H1 (cell line): Measurements from ENCODE around the gene HID1. TPM values are rescaled to one million over a fixed set of nuclear protein-coding genes. Genes with fewer than 3 reads are reported as not detected.

Experiments used
- JUN ChIP-seq: IDR thresholded peaks from 2 replicates; pipeline ENCODE4 v1.6.1; 2011; ENCODE audit warnings: low read depth, mild to moderate bottlenecking, improper control_type of control experiment, low read length
- TBP ChIP-seq: IDR thresholded peaks from 2 replicates; pipeline ENCODE4 v1.6.1; 2011; ENCODE audit warnings: low read depth, low read length, improper control_type of control experiment
- USF2 ChIP-seq: IDR thresholded peaks from 2 replicates; pipeline ENCODE4 v1.6.1; 2011; ENCODE audit warnings: low read length, improper control_type of control experiment
- polyA plus RNA-seq, 7 experiments: library from polyadenylated mRNA; depleted of rRNA in 3 of 7; stranded (reverse) in 5 of 7; unstranded in 2 of 7; fragments of >200 nt in 5 of 7; fragments of 200-250 nt in 2 of 7; gene quantifications; 1 replicate in 5 of 7; 2 replicates in 1 of 7; 4 replicates in 1 of 7; pipeline versions ENCODE4 v1.2.1 to v1.2.3, GENCODE V29; 2011 to 2013; ENCODE audit warnings: missing spikeins in 2 of 7, mixed read lengths in 2 of 7
- total RNA-seq: library from RNA; stranded (reverse); fragmentation: NEBNext Ultra II Directional; extraction: Animal tissue kit (Norgen Biotek cat#: 25700); gene quantifications from 2 replicates; pipeline ENCODE4 v1.2.1, GENCODE V29; 2021
- TF ChIP-seq, protein P1 (sequence below), 3 experiments: IDR thresholded peaks; 1 replicate in 2 of 3; 2 replicates in 1 of 3; pipeline versions ENCODE4 v1.5.1 to v1.6.1; 2011; ENCODE audit warnings: low read length in 3 of 3, mild to moderate bottlenecking in 3 of 3, inconsistent platforms in 2 of 3, low read depth in 1 of 3, moderate library complexity in 1 of 3; ENCODE audit not compliant: insufficient read depth in 1 of 3; ENCODE audit errors: control extremely low read depth in 1 of 3
- TF ChIP-seq, protein P2 (sequence below): IDR thresholded peaks from 2 replicates; pipeline ENCODE4 v1.6.1; 2012; ENCODE audit warnings: inconsistent platforms

The HID1 gene
- total and polyA plus RNA-seq, 2 of the 8 experiments (the other 6 are each of a cell fraction or from before 2014, with no cell fraction given), result 15.1 to 25.9 TPM

GRCh38 chr17:74949455-74950115, 23.0 kb downstream of the HID1 start (continued):
- TF ChIP-seq USF2 (no peak), JUN (no peak), TBP (no peak)
- TF ChIP-seq, protein P1, sequence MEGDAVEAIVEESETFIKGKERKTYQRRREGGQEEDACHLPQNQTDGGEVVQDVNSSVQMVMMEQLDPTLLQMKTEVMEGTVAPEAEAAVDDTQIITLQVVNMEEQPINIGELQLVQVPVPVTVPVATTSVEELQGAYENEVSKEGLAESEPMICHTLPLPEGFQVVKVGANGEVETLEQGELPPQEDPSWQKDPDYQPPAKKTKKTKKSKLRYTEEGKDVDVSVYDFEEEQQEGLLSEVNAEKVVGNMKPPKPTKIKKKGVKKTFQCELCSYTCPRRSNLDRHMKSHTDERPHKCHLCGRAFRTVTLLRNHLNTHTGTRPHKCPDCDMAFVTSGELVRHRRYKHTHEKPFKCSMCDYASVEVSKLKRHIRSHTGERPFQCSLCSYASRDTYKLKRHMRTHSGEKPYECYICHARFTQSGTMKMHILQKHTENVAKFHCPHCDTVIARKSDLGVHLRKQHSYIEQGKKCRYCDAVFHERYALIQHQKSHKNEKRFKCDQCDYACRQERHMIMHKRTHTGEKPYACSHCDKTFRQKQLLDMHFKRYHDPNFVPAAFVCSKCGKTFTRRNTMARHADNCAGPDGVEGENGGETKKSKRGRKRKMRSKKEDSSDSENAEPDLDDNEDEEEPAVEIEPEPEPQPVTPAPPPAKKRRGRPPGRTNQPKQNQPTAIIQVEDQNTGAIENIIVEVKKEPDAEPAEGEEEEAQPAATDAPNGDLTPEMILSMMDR (IDR thresholded peaks at IDR 0.05; ENCODE audit: control extremely low read depth in 1 of 3, insufficient read depth in 1 of 3, low read depth in 1 of 3, low read length in 3 of 3), result no peak
- TF ChIP-seq, protein P2, sequence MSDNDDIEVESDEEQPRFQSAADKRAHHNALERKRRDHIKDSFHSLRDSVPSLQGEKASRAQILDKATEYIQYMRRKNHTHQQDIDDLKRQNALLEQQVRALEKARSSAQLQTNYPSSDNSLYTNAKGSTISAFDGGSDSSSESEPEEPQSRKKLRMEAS, result no peak
